Neural progenitor cell (in vitro differentiated cells): ENCODE data around the gene CRB2. TPM values are rescaled to one million over a fixed set of nuclear protein-coding genes. Genes with fewer than 3 reads are reported as not detected.

ENCODE experiments used
- DNase-seq: peaks from one replicate; pipeline ENCODE4 v3.0.0-alpha.2; 2016; ENCODE audit warnings: low spot score
- H2AFZ ChIP-seq: fragments of 200-600 bp; sonication (generic); replicated peaks from 2 replicates; pipeline ENCODE4 v1.6.1; 2016; ENCODE audit warnings: antibody characterized with exemption
- H3F3A ChIP-seq: fragments of 200-600 bp; sonication (generic); 2 replicates; pipeline ENCODE4 v1.6.1; 2016; ENCODE audit warnings: antibody characterized with exemption, low read depth
- H3K27ac ChIP-seq: fragments of 200-600 bp; sonication (generic); 2 replicates; pipeline ENCODE4 v1.5.1; 2016; ENCODE audit warnings: mild to moderate bottlenecking
- H3K27me3 ChIP-seq: fragments of 200-600 bp; sonication (generic); 2 replicates; pipeline ENCODE4 v1.6.1; 2016; ENCODE audit warnings: mild to moderate bottlenecking, moderate library complexity
- H3K36me3 ChIP-seq: fragments of 200-600 bp; sonication (generic); 2 replicates; pipeline ENCODE4 v1.5.1; 2016
- H3K4me1 ChIP-seq: fragments of 200-600 bp; sonication (generic); 2 replicates; pipeline ENCODE4 v1.6.1; 2016; ENCODE audit warnings: mixed run types
- H3K4me2 ChIP-seq: fragments of 200-600 bp; sonication (generic); 2 replicates; pipeline ENCODE4 v1.6.1; 2016
- H3K4me3 ChIP-seq: fragments of 200-600 bp; sonication (generic); 2 replicates; pipeline ENCODE4 v1.5.1; 2016
- H3K79me2 ChIP-seq: fragments of 200-600 bp; sonication (generic); 2 replicates; pipeline ENCODE4 v1.6.1; 2016; ENCODE audit warnings: low read depth
- H3K9ac ChIP-seq: fragments of 200-600 bp; sonication (generic); 2 replicates; pipeline ENCODE4 v1.6.1; 2016
- H3K9me3 ChIP-seq: fragments of 200-600 bp; sonication (generic); 2 replicates; pipeline ENCODE4 v1.5.1; 2016; ENCODE audit warnings: low read depth
- H4K20me1 ChIP-seq: fragments of 200-600 bp; sonication (generic); 2 replicates; pipeline ENCODE4 v1.6.1; 2016; ENCODE audit warnings: low read depth
- H3K27ac Mint-ChIP-seq: 3 replicates; pipeline ENCODE4 v1.8.0; 2021; ENCODE audit warnings: mixed read lengths
- H3K27me3 Mint-ChIP-seq: 2 replicates; pipeline ENCODE4 v1.8.0; 2022; ENCODE audit warnings: low read depth, mild to moderate bottlenecking, inconsistent platforms, moderate library complexity, mixed read lengths; ENCODE audit not compliant: insufficient read depth
- H3K36me3 Mint-ChIP-seq: 3 replicates; pipeline ENCODE4 v1.8.0; 2021; ENCODE audit warnings: mixed read lengths
- H3K4me1 Mint-ChIP-seq: 3 replicates; pipeline ENCODE4 v1.8.0; 2021; ENCODE audit warnings: mixed read lengths
- H3K4me3 Mint-ChIP-seq: 3 replicates; pipeline ENCODE4 v1.8.0; 2021; ENCODE audit warnings: mild to moderate bottlenecking, moderate library complexity, mixed read lengths
- H3K9me3 Mint-ChIP-seq: 3 replicates; pipeline ENCODE4 v1.8.0; 2020; ENCODE audit warnings: mixed read lengths
- EZH2 ChIP-seq: fragments of 200-600 bp; sonication (generic); IDR thresholded peaks from 2 replicates; pipeline ENCODE4 v1.6.1; 2017; ENCODE audit warnings: antibody characterized with exemption, mild to moderate bottlenecking, moderate library complexity
- EZH2phosphoT487 ChIP-seq: fragments of 200-600 bp; sonication (generic); IDR thresholded peaks from 2 replicates; pipeline ENCODE4 v1.6.1; 2017; ENCODE audit warnings: antibody characterized with exemption
- total RNA-seq: library from RNA; depleted of rRNA; stranded (reverse); fragments of >200 nt; gene quantifications from 2 replicates; pipeline ENCODE4 v1.2.3, GENCODE V29; 2015; ENCODE audit warnings: low replicate concordance
- TF ChIP-seq, protein P1 (sequence below): fragments of 200-600 bp; sonication (generic); IDR thresholded peaks from 2 replicates; pipeline ENCODE4 v1.5.1; 2017; ENCODE audit warnings: antibody characterized with exemption, mild to moderate bottlenecking

CRB2 gene
- total RNA-seq, 1 donor from 2014 or later, result 18.5 TPM

GRCh38 chr9:123378956-123379660, 23.1 kb downstream of the CRB2 start:
- no peaks in the 10 kb centered on the region for H3K27me3 ChIP-seq
- no peak overlapping the region for H2AFZ ChIP-seq
- no peak overlapping the region for H3K4me3 Mint-ChIP-seq
- peaks cover 22% of the 10 kb centered on the region for H3K27me3 Mint-ChIP-seq
- H3K9ac ChIP-seq, result no peak overlapping the region
- H3K4me3 ChIP-seq, result no peak overlapping the region
- no peak overlapping the region for H3K27ac Mint-ChIP-seq
- no peak for TF ChIP-seq EZH2
- TF ChIP-seq, protein P1, sequence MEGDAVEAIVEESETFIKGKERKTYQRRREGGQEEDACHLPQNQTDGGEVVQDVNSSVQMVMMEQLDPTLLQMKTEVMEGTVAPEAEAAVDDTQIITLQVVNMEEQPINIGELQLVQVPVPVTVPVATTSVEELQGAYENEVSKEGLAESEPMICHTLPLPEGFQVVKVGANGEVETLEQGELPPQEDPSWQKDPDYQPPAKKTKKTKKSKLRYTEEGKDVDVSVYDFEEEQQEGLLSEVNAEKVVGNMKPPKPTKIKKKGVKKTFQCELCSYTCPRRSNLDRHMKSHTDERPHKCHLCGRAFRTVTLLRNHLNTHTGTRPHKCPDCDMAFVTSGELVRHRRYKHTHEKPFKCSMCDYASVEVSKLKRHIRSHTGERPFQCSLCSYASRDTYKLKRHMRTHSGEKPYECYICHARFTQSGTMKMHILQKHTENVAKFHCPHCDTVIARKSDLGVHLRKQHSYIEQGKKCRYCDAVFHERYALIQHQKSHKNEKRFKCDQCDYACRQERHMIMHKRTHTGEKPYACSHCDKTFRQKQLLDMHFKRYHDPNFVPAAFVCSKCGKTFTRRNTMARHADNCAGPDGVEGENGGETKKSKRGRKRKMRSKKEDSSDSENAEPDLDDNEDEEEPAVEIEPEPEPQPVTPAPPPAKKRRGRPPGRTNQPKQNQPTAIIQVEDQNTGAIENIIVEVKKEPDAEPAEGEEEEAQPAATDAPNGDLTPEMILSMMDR, result no peak
- no peak for TF ChIP-seq EZH2phosphoT487
- H3K9me3 ChIP-seq, result no peaks in the 10 kb centered on the region
- H3K36me3 ChIP-seq, result no peaks in the 10 kb centered on the region
- H3K9me3 Mint-ChIP-seq, result no peaks in the 10 kb centered on the region
- no peak overlapping the region for H3K4me2 ChIP-seq
- peaks cover 12% of the 10 kb centered on the region for H3F3A ChIP-seq
- peaks cover 19% of the 10 kb centered on the region for H3K4me1 ChIP-seq
- H3K79me2 ChIP-seq, result no peaks in the 10 kb centered on the region
- peaks cover 7% of the 10 kb centered on the region for H3K36me3 Mint-ChIP-seq
- peaks cover 53% of the 10 kb centered on the region for H3K4me1 Mint-ChIP-seq
- H4K20me1 ChIP-seq, result peaks cover 22% of the 10 kb centered on the region
- DNase-seq, result no peak
- H3K27ac ChIP-seq, result no peak overlapping the region

DNA sequence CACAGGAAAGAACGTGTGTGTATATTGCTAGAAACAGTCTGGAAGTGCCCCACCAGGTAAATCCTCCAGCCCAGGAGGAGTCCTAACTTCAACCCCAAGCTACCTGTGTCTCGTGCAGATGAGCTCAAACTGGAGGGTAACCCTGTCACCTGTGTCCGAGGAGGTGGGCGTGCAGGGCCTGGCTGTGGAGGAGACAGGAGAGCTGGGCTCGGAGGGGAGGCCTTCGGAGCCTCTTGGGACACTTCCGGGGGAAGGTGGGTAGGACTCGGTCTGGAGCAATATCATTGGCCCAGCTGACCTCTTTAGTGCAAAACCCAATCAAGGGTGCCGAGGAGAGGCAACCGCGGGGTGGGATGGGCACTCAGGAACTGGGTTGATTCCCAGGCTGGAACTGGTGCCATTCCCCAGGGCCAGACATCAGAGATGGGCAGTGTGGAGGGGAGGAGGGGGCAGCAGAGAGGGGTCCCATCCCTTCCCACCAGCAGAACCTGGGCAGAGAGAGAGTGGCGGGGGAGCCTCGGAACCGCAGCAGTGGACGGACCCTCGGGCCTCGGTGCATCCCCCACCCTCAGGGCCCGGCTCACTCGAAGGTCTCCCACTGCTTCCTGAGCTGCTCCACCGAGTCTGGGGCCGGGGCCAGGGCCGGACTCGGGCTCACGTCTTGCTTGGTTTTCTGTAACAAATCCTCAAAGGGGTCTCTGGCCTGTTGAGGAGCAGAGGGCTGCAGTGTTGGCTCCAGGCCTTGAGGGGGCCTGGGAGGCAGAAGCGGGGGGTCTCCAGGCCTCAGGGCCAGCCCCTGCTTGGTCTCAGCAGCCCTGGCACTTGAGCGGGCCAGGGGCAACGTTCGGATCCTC, 25.1 kb downstream of the CRB2 start:
- no peak overlapping the region for H3K4me3 ChIP-seq
- no peaks in the 10 kb centered on the region for H3K36me3 ChIP-seq
- no peak overlapping the region for H3K27ac ChIP-seq
- no peak for DNase-seq
- no peak for TF ChIP-seq EZH2phosphoT487
- TF ChIP-seq EZH2, result no peak
- TF ChIP-seq, protein P1, result no peak
- Mint-ChIP-seq H3K4me3 (peak overlapping the region; percentile 65), H3K27me3 (peaks cover 26% of the 10 kb centered on the region), H3K27ac (peak overlapping the region; percentile 88), H3K9me3 (no peaks in the 10 kb centered on the region), H3K36me3 (peaks cover 7% of the 10 kb centered on the region), H3K4me1 (peaks cover 51% of the 10 kb centered on the region)
- no peaks in the 10 kb centered on the region for H3K27me3 ChIP-seq
- H3F3A ChIP-seq, result peaks cover 17% of the 10 kb centered on the region
- no peak overlapping the region for H2AFZ ChIP-seq
- no peak overlapping the region for H3K9ac ChIP-seq
- H3K4me1 ChIP-seq, result no peaks in the 10 kb centered on the region
- no peaks in the 10 kb centered on the region for H3K79me2 ChIP-seq
- peaks cover 16% of the 10 kb centered on the region for H4K20me1 ChIP-seq
- H3K9me3 ChIP-seq, result no peaks in the 10 kb centered on the region
- H3K4me2 ChIP-seq, result no peak overlapping the region

- H3K4me2 ChIP-seq, result no peak overlapping the region
- no peak overlapping the region for H3K27ac ChIP-seq
- no peak overlapping the region for H3K9ac ChIP-seq
- H3K79me2 ChIP-seq, result no peaks in the 10 kb centered on the region
- no peaks in the 10 kb centered on the region for H3K9me3 ChIP-seq
- peaks cover 47% of the 10 kb centered on the region for H3K4me1 Mint-ChIP-seq
- no peak overlapping the region for H2AFZ ChIP-seq
- H3K36me3 Mint-ChIP-seq, result peaks cover 3% of the 10 kb centered on the region
- H3F3A ChIP-seq, result peaks cover 25% of the 10 kb centered on the region
- DNase-seq, result no peak
- H3K9me3 Mint-ChIP-seq, result no peaks in the 10 kb centered on the region
- peak overlapping the region; percentile 92 for H3K27ac Mint-ChIP-seq
- H3K27me3 Mint-ChIP-seq, result peaks cover 26% of the 10 kb centered on the region
- no peaks in the 10 kb centered on the region for H3K27me3 ChIP-seq
- TF ChIP-seq EZH2 (no peak), EZH2phosphoT487 (no peak)
- TF ChIP-seq, protein P1, result no peak
- no peak overlapping the region for H3K4me3 Mint-ChIP-seq
- no peaks in the 10 kb centered on the region for H3K4me1 ChIP-seq
- no peaks in the 10 kb centered on the region for H3K36me3 ChIP-seq
- peaks cover 15% of the 10 kb centered on the region for H4K20me1 ChIP-seq
- H3K4me3 ChIP-seq, result no peak overlapping the region
These were observed 26.9 kb downstream of the CRB2 start for GRCh38 chr9:123382653-123383511.
